Fibroblast of mammary gland (primary cell): ENCODE measurements around the gene ARTN.

Source experiments
- DNase-seq: peaks from one replicate; pipeline ENCODE4 v3.0.0-alpha.2; 2010; ENCODE audit warnings: low read depth
- H3K4me3 ChIP-seq: 2 replicates; pipeline ENCODE4 v1.5.1; 2011; ENCODE audit warnings: low read depth, mild to moderate bottlenecking, low read length, moderate library complexity; ENCODE audit not compliant: control insufficient read depth
- CTCF ChIP-seq: conservative IDR thresholded peaks from 2 replicates; pipeline ENCODE4 v1.5.1; 2011; ENCODE audit warnings: low read depth, low read length, inconsistent platforms; ENCODE audit not compliant: control insufficient read depth, insufficient read depth

ARTN gene

GRCh38 chr1:43954036-43954435 lies 20.4 kb downstream of the ARTN start:
- no peak overlapping the region for H3K4me3 ChIP-seq
- DNase-seq = no peak
- no peak for TF ChIP-seq CTCF

- H3K4me3 ChIP-seq = no peak overlapping the region
- TF ChIP-seq CTCF = no peak
- DNase-seq = no peak
Measured at GRCh38 chr1:43956234-43956633, 22.6 kb downstream of the ARTN start.

- no peak overlapping the region for H3K4me3 ChIP-seq
- DNase-seq = no peak
- TF ChIP-seq CTCF = no peak
Measured at GRCh38 chr1:43957407-43958040, 23.9 kb downstream of the ARTN start.

- H3K4me3 ChIP-seq = no peak overlapping the region
- DNase-seq = no peak
- TF ChIP-seq CTCF = no peak
Measured at GRCh38 chr1:43958351-43959255, 25.0 kb downstream of the ARTN start.

- TF ChIP-seq CTCF = no peak
- no peak for DNase-seq
- H3K4me3 ChIP-seq = no peak overlapping the region
Measured at GRCh38 chr1:43960798-43961197, 27.2 kb downstream of the ARTN start.

GRCh38 chr1:43961692-43962091 lies 28.1 kb downstream of the ARTN start:
- no peak for DNase-seq
- no peak overlapping the region for H3K4me3 ChIP-seq
- TF ChIP-seq CTCF = no peak
